NCI-H2227 (cell line): ENCODE results near the gene GPR61.

Experiments used
- DNase-seq: peaks from one replicate; lab custom pipeline; 2025; ENCODE audit not compliant: unreplicated experiment; lab: John Stamatoyannopoulos, UW

Gene GPR61

GRCh38 chr1:109532365-109533136 is 7.1 kb upstream of the GPR61 start:
- DNase-seq = peak; percentile 86

GRCh38 chr1:109534307-109534858 is 5.3 kb upstream of the GPR61 start:
- DNase-seq = no peak

DNA sequence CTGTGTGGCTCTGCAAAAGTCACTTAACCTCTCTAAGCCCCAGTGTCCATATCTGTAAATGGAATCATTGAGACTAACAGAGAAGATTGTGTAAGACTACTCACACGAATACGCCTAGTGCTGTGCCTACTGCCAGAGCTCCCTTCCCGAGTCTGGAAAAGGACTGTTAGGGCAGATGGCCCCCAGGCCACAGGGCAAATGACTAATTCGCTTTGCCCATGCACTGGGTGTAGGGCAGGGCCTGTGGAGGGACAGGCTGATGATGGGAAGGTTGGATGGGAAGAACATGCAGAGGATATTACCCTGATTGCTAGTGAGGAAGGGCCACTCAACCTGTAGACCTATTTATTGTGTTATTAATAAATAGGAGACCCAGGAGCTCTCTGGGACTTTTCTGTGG is 4.2 kb upstream of the GPR61 start:
- DNase-seq = no peak

DNA sequence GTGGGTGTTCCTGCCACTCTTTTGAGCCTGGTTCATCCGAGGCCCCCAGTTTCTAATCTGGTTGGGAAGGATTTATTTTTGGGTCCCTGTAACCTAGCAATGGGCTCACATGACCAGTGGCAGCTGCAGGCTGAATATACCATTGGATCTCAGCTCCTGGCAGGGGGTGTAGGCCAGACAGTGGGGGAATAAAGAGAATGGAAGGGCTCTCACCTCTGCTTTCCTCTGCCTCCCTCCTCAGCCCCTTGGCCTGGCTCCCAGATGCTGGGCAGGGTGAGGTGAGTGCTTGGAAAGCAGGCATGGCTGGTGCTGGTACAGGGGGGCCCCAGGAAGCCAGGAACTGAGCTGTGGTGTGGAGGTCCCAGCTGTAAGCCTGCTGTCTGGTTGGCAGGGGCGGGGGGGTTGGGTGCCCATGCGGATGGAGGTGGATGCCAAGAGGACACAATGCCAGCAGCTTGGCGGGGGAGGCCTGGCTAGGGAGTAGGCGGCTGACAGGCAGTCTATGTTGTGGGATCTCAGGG is 3.6 kb upstream of the GPR61 start:
- DNase-seq = peak; percentile 29

DNA sequence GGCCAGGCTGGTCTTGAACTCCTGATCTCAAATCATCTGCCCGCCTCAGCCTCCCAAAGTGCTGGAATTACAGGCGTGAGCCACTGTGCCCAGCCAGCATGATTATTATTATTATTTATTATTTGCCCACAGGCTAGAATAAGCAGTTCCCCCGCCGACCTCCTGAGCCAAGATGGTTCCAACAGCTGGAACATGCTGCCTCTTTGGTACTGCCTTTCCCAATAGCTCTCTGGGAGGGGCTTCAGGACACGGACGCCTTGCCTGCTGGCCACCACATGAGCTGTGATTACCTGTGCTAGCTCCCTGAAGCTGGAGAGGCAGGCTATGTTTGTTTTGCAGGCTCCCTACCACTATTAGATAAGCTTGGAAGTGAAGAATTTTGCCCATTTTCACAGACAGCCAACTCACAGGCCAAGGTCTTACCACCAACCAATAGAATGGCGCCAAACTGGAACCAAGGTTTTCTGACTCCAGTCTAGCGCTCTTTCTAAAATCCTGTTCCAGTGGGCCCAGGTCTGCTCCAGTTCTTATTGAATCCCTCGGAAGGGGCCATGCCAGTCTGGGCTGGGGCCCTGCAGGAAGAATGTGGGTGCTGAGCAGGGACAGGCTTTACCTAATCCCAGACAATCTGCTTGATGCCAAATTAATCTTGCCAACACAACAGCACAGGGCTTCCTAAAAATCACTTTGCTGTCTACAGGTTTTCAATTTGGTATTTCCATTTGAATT is 2.1 kb upstream of the GPR61 start:
- DNase-seq = no peak

DNA sequence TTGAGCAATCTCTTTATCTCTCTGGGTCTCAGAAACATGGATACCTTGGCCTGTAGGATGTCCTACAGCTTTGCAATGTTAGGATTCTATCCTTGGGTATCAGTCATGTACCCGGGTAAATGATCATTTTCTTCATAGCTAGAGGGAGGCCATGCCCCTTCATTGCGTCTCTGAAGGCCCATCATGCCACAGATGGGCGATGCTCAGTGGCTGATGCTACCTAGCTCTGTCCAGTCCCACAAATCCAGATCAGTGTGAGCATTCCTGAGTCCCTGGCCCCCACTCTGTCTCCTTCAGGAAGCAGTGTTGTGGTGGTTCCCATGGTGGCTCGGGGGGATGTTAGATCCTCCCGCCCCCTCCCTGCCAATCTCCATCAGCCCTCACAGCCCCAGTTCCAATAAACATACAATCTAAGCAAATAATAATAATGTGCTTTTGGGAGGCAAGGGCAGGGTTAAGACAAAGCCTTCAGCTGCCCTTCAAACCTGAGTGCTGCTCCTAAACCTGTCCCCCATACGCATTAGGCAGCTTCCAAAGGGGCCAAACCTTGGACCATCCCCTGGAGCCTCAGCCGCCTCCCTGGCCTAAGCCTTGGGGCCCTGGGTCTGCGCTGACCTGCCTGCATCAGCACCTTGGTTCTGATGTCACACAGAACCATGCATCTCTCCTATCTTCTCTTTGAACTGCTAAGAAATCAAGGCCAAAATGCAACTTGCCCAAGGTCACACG is 681 bp upstream of the GPR61 start:
- DNase-seq = no peak

GRCh38 chr1:109541102-109541501 is 1.4 kb downstream of the GPR61 start:
- DNase-seq = no peak

- no peak for DNase-seq
These were observed 3.0 kb downstream of the GPR61 start for GRCh38 chr1:109542657-109543056.

DNA sequence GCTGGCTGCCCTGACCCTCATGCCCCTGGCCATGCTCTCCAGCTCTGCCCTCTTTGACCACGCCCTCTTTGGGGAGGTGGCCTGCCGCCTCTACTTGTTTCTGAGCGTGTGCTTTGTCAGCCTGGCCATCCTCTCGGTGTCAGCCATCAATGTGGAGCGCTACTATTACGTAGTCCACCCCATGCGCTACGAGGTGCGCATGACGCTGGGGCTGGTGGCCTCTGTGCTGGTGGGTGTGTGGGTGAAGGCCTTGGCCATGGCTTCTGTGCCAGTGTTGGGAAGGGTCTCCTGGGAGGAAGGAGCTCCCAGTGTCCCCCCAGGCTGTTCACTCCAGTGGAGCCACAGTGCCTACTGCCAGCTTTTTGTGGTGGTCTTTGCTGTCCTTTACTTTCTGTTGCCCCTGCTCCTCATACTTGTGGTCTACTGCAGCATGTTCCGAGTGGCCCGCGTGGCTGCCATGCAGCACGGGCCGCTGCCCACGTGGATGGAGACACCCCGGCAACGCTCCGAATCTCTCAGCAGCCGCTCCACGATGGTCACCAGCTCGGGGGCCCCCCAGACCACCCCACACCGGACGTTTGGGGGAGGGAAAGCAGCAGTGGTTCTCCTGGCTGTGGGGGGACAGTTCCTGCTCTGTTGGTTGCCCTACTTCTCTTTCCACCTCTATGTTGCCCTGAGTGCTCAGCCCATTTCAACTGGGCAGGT is 3.8 kb downstream of the GPR61 start:
- DNase-seq = no peak

DNA sequence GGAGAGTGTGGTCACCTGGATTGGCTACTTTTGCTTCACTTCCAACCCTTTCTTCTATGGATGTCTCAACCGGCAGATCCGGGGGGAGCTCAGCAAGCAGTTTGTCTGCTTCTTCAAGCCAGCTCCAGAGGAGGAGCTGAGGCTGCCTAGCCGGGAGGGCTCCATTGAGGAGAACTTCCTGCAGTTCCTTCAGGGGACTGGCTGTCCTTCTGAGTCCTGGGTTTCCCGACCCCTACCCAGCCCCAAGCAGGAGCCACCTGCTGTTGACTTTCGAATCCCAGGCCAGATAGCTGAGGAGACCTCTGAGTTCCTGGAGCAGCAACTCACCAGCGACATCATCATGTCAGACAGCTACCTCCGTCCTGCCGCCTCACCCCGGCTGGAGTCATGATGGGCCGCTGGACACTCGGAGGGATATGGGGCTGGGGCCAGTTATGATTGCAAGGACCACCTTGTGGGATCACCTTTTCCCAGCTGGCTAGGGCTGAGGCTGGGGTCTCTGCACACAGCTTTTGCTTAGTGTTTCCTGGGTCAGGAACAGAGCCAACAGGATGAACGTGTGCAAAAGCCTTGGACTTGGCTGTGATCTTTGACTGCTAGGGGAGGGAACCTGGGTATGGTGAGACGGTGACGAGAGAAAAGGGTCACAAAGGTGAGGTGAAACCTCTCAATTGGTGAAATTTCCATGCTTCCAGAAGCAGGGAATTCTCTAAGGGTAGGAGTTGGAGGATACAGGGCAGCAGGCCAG is 4.5 kb downstream of the GPR61 start:
- DNase-seq = no peak

GRCh38 chr1:109546311-109547109 is 6.8 kb downstream of the GPR61 start:
- peak; percentile 93 for DNase-seq

DNA sequence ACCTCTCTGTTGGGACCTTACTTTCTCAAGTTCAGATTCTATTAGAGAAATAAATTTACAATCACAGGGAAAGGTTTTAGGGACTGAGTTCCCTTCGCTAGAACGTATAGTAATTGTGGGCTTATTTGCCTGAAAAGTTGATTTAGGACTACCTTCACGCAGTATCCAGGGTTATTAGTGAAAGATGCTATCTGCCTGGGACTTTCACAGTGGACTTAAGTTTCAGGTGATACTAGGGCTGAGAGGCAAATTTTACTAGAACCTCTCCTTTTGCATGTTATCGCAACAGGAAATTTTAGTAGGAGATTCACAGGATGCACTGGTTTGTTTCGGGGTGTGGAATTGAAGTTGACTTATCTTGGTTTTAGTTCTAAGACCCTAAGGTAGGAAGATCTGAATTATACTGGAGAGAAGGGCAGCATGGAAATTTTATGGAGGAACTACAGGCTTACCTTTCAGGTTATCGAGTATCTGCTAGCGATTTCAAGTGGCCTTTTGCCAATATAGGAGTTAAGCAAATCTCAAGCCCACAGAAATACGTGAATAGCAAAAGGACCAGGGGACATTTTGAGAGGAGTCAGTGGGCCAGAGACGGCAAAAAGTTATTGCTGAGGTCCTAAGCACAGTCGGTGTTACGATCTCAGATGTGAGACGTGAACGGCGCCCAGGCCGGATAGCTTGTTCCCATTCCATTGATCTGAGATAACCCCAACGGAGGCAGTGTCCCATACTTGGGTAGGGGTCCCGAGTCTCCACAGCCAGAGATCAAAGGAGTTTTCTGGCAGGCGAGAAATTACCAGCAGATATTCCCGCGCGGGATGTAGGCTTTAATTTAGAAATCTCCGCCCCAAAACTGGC is 8.0 kb downstream of the GPR61 start:
- DNase-seq = no peak

GRCh38 chr1:109548321-109549267 is 8.9 kb downstream of the GPR61 start, which contains the start of gene GNAI3:
Gene GNAI3, plus strand, starts transcription at chr1:109548615. Its CDS starts 106 bp downstream, at chr1:109548721.
- peak; percentile 96 for DNase-seq

GRCh38 chr1:109556563-109556962 is 16.9 kb downstream of the GPR61 start:
- no peak for DNase-seq

- no peak for DNase-seq
These were observed 17.8 kb downstream of the GPR61 start for GRCh38 chr1:109557520-109557919.

GRCh38 chr1:109559995-109560394 is 20.3 kb downstream of the GPR61 start:
- no peak for DNase-seq
